ENCODE measurements around the gene ATP2B3. TPM values are rescaled to one million over a fixed set of nuclear protein-coding genes. Genes with fewer than 3 reads are reported as not detected.

ATP2B3 gene
- total and polyA plus RNA-seq, 2 donors (not counting 3 experiments of a cell fraction or from before 2014, with no cell fraction given), result 0.01 to 0.07 TPM

- FAIRE-seq, result no peak
- no peak for DNase-seq (ENCODE audit: low read depth, low spot score)
- TF ChIP-seq EZH2 (IDR thresholded peaks at IDR 0.05; ENCODE audit: borderline replicate concordance, low read depth, low read length, severe bottlenecking), result no peak
- no peak for TF ChIP-seq JUN (IDR thresholded peaks at IDR 0.05; ENCODE audit: borderline replicate concordance, insufficient read depth, insufficient read length, low read depth)
- no peak for TF ChIP-seq GATA2 (IDR thresholded peaks at IDR 0.05; ENCODE audit: insufficient read depth, insufficient read length, low read depth, low read length)
- TF ChIP-seq POLR2AphosphoS5 (IDR thresholded peaks at IDR 0.05; ENCODE audit: insufficient read depth, low read depth, low read length), result no peak
- TF ChIP-seq, protein P1, sequence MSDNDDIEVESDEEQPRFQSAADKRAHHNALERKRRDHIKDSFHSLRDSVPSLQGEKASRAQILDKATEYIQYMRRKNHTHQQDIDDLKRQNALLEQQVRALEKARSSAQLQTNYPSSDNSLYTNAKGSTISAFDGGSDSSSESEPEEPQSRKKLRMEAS (IDR thresholded peaks at IDR 0.05; ENCODE audit: insufficient read depth, insufficient read length), result no peak
- TF ChIP-seq, protein P2, sequence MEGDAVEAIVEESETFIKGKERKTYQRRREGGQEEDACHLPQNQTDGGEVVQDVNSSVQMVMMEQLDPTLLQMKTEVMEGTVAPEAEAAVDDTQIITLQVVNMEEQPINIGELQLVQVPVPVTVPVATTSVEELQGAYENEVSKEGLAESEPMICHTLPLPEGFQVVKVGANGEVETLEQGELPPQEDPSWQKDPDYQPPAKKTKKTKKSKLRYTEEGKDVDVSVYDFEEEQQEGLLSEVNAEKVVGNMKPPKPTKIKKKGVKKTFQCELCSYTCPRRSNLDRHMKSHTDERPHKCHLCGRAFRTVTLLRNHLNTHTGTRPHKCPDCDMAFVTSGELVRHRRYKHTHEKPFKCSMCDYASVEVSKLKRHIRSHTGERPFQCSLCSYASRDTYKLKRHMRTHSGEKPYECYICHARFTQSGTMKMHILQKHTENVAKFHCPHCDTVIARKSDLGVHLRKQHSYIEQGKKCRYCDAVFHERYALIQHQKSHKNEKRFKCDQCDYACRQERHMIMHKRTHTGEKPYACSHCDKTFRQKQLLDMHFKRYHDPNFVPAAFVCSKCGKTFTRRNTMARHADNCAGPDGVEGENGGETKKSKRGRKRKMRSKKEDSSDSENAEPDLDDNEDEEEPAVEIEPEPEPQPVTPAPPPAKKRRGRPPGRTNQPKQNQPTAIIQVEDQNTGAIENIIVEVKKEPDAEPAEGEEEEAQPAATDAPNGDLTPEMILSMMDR (IDR thresholded peaks at IDR 0.05; ENCODE audit: extremely low read depth in 1 of 2, insufficient read depth in 1 of 2, low read depth in 1 of 2, low read length in 2 of 2), result no peak
- CTCF ChIA-PET, result no interaction called here
- Histone ChIP-seq H3K9me3 (replicated peaks; ENCODE audit: control insufficient read depth, insufficient read depth, low read length) (no peaks in the 10 kb centered on the region), H3K4me1 (ENCODE audit: control insufficient read depth, extremely low read depth, insufficient read depth, low read length) (no peaks in the 10 kb centered on the region), H2AFZ (ENCODE audit: low read depth, low read length) (no peak overlapping the region), H3K4me3 (replicated peaks in 1 of 3; ENCODE audit: insufficient read depth in 1 of 3, low read depth in 1 of 3, low read length in 3 of 3) (no peak overlapping the region), H3K9me1 (replicated peaks; ENCODE audit: control insufficient read depth, extremely low read depth, insufficient read depth, low read length) (no peaks in the 10 kb centered on the region), H4K20me1 (replicated peaks; ENCODE audit: control insufficient read depth, extremely low read depth, insufficient read depth, low read length) (no peaks in the 10 kb centered on the region), H3K4me2 (ENCODE audit: insufficient read depth, low read length) (no peak overlapping the region), H3K36me3 (ENCODE audit: control insufficient read depth in 2 of 2, extremely low read depth in 1 of 2, insufficient read depth in 2 of 2, low read length in 2 of 2) (no peaks in the 10 kb centered on the region), H3K27me3 (ENCODE audit: control insufficient read depth in 2 of 2, insufficient read depth in 2 of 2, low read length in 2 of 2) (peaks cover 2 to 21% of the 10 kb centered on the region in 2 experiments), H3K27ac (ENCODE audit: insufficient read depth, low read depth, low read length) (no peak overlapping the region), H3K79me2 (ENCODE audit: control insufficient read depth, insufficient read depth, low read length) (no peaks in the 10 kb centered on the region), H3K9ac (replicated peaks; ENCODE audit: extremely low read depth, insufficient read depth, low read length) (no peak overlapping the region)
- dilution Hi-C loops (cut with MboI; ENCODE audit: extremely low pct_ligation_motif_present, low sequenced_read_pairs), result no loop called here
- BruUV-seq (replicated peaks), result no TSS peak
- POLR2A ChIA-PET, result no interaction called here
- intact Hi-C loops (cut with micrococcal nuclease), result no loop called here
Measured at GRCh38 chrX:153524234-153524633, 6.8 kb downstream of the ATP2B3 start.
